Endothelial cell of umbilical vein (primary cell): ENCODE data around the gene ARSD. TPM values are rescaled to one million over a fixed set of nuclear protein-coding genes. Genes with fewer than 3 reads are reported as not detected.

Experiments used
- BruUV-seq: library from RNA; stranded (reverse); fragments of 400-500 nt; replicated peaks from 2 replicates; lab custom pipeline; 2021; lab: Mats Ljungman, UMichigan
- CTCF ChIA-PET: fragments of 300-600, 350-600 bp; sonication (Branson Sonifier 250); formaldehyde crosslinking; loops from one replicate; lab custom pipeline; 2021; ENCODE audit warnings: antibody characterized with exemption, inconsistent platforms; lab: Charles Lee
- POLR2A ChIA-PET: fragments of 300-600, 350-600 bp; sonication (Branson Sonifier 250); formaldehyde crosslinking; loops from one replicate; lab custom pipeline; 2021; ENCODE audit warnings: antibody characterized with exemption, inconsistent platforms; lab: Charles Lee
- DNase-seq: peaks from one replicate; pipeline ENCODE4 v3.0.0-alpha.2; 2011; ENCODE audit warnings: low read depth, low spot score
- FAIRE-seq: peaks from 2 replicates; lab custom pipeline; 2011; peaks lifted over from hg19 to GRCh38; lab: Jason Lieb, UNC
- H2AFZ ChIP-seq: 2 replicates; pipeline ENCODE4 v1.6.0; 2012; ENCODE audit warnings: low read depth, low read length, control low read depth, inconsistent platforms
- H3K27ac ChIP-seq: 2 replicates; pipeline ENCODE4 v1.5.1; 2011; ENCODE audit warnings: low read depth, mild to moderate bottlenecking, control low read depth, low read length, moderate library complexity; ENCODE audit not compliant: insufficient read depth
- H3K27me3 ChIP-seq, 2 experiments: 2 replicates each; pipeline versions ENCODE4 v1.6.0 to v1.6.1; 2011; ENCODE audit warnings: low read length in 2 of 2, mixed read lengths in 1 of 2; ENCODE audit not compliant: control insufficient read depth in 2 of 2, insufficient read depth in 2 of 2
- H3K36me3 ChIP-seq, 2 experiments: 2 replicates in 1 of 2; 3 replicates in 1 of 2; pipeline ENCODE4 v1.5.1; 2011; ENCODE audit warnings: low read length in 2 of 2, mild to moderate bottlenecking in 1 of 2, moderate library complexity in 1 of 2; ENCODE audit not compliant: control insufficient read depth in 2 of 2, insufficient read depth in 2 of 2; ENCODE audit errors: extremely low read depth in 1 of 2
- H3K4me1 ChIP-seq: 3 replicates; pipeline ENCODE4 v1.5.1; 2011; ENCODE audit warnings: mild to moderate bottlenecking, low read length; ENCODE audit not compliant: control insufficient read depth, insufficient read depth; ENCODE audit errors: extremely low read depth
- H3K4me2 ChIP-seq: 2 replicates; pipeline ENCODE4 v1.6.1; 2011; ENCODE audit warnings: low read length, control low read depth, mixed read lengths; ENCODE audit not compliant: insufficient read depth
- H3K4me3 ChIP-seq, 3 experiments: fragments of 200-600 bp in 1 of 3; sonication (generic), shearing (Covaris generic) in 1 of 3; replicated peaks in 1 of 3; 2 replicates each; pipeline ENCODE4 v1.5.1; 2011 to 2016; ENCODE audit warnings: control low read depth in 3 of 3, low read length in 3 of 3, mild to moderate bottlenecking in 2 of 3, inconsistent platforms in 1 of 3, low read depth in 1 of 3, moderate library complexity in 1 of 3; ENCODE audit not compliant: insufficient read depth in 1 of 3
- H3K79me2 ChIP-seq: 2 replicates; pipeline ENCODE4 v1.6.0; 2012; ENCODE audit warnings: low read length, inconsistent platforms; ENCODE audit not compliant: control insufficient read depth, insufficient read depth
- H3K9ac ChIP-seq: replicated peaks from 2 replicates; pipeline ENCODE3; 2011; ENCODE audit warnings: low read length, control low read depth; ENCODE audit not compliant: insufficient read depth; ENCODE audit errors: extremely low read depth
- H3K9me1 ChIP-seq: replicated peaks from 3 replicates; pipeline ENCODE4 v1.6.0; 2011; ENCODE audit warnings: mild to moderate bottlenecking, low read length; ENCODE audit not compliant: control insufficient read depth, insufficient read depth; ENCODE audit errors: extremely low read depth
- H3K9me3 ChIP-seq: replicated peaks from 2 replicates; pipeline ENCODE4 v1.5.1; 2012; ENCODE audit warnings: low read length, inconsistent platforms; ENCODE audit not compliant: control insufficient read depth, insufficient read depth
- H4K20me1 ChIP-seq: replicated peaks from 2 replicates; pipeline ENCODE3; 2011; ENCODE audit warnings: mild to moderate bottlenecking, low read length; ENCODE audit not compliant: control insufficient read depth, insufficient read depth; ENCODE audit errors: extremely low read depth
- EZH2 ChIP-seq: IDR thresholded peaks from 2 replicates; pipeline ENCODE4 v1.6.1; 2012; ENCODE audit warnings: borderline replicate concordance, low read depth, mild to moderate bottlenecking, moderate library complexity, low read length, inconsistent platforms; ENCODE audit not compliant: severe bottlenecking
- FOS ChIP-seq: IDR thresholded peaks from 2 replicates; pipeline ENCODE4 v1.6.1; 2011; ENCODE audit warnings: mild to moderate bottlenecking, low read length, moderate library complexity, borderline replicate concordance; ENCODE audit not compliant: insufficient read depth
- GATA2 ChIP-seq: IDR thresholded peaks from 2 replicates; pipeline ENCODE4 v1.7.0; 2011; ENCODE audit warnings: low read depth, mild to moderate bottlenecking, moderate library complexity, mixed read lengths, low read length; ENCODE audit not compliant: insufficient read length, insufficient read depth
- JUN ChIP-seq: IDR thresholded peaks from 2 replicates; pipeline ENCODE4 v1.6.1; 2011; ENCODE audit warnings: borderline replicate concordance, low read depth; ENCODE audit not compliant: insufficient read length, insufficient read depth
- MYC ChIP-seq: IDR thresholded peaks from one replicate; pipeline ENCODE4 v1.6.1; 2011; ENCODE audit warnings: mild to moderate bottlenecking, low read depth, low read length
- POLR2A ChIP-seq: IDR thresholded peaks from 2 replicates; pipeline ENCODE4 v1.6.1; 2012; ENCODE audit warnings: low read depth, mild to moderate bottlenecking, control low read depth, low read length
- POLR2AphosphoS5 ChIP-seq: IDR thresholded peaks from 2 replicates; pipeline ENCODE4 v1.6.1; 2012; ENCODE audit warnings: low read depth, mild to moderate bottlenecking, control low read depth, low read length, moderate library complexity; ENCODE audit not compliant: insufficient read depth
- dilution Hi-C: fragments of 300-500 bp; cut with MboI; formaldehyde crosslinking; loops from one replicate; pipeline ENCODE4 v1.15.0; 2019; ENCODE audit warnings: low sequenced_read_pairs; ENCODE audit not compliant: extremely low pct_ligation_motif_present
- intact Hi-C: fragments of 100-400 bp; cut with micrococcal nuclease; formaldehyde crosslinking; loops from one replicate; pipeline ENCODE4 v1.10.0; 2022
- polyA plus RNA-seq, 4 experiments: library from polyadenylated mRNA; depleted of rRNA in 3 of 4; stranded (reverse) in 3 of 4; unstranded in 1 of 4; fragments of >200 nt; gene quantifications; 2 replicates each; pipeline versions ENCODE4 v1.2.1 to v1.2.3, GENCODE V29; 2011 to 2012; ENCODE audit warnings: missing spikeins in 1 of 4
- total RNA-seq: library from RNA; stranded (reverse); gene quantifications from 2 replicates; pipeline ENCODE4 v1.2.3, GENCODE V29; 2021
- TF ChIP-seq, protein P1 (sequence below), 2 donors: IDR thresholded peaks; 1 replicate in 1 of 2; 2 replicates in 1 of 2; pipeline ENCODE4 v1.5.1; 2011; ENCODE audit warnings: low read length in 2 of 2, mild to moderate bottlenecking in 2 of 2, moderate library complexity in 2 of 2, control low read depth in 1 of 2, inconsistent platforms in 1 of 2, low read depth in 1 of 2; ENCODE audit not compliant: insufficient read depth in 1 of 2; ENCODE audit errors: extremely low read depth in 1 of 2

The ARSD gene
- total and polyA plus RNA-seq, 2 donors (not counting 3 experiments of a cell fraction or from before 2014, with no cell fraction given) = 15.5 to 18.6 TPM

DNA sequence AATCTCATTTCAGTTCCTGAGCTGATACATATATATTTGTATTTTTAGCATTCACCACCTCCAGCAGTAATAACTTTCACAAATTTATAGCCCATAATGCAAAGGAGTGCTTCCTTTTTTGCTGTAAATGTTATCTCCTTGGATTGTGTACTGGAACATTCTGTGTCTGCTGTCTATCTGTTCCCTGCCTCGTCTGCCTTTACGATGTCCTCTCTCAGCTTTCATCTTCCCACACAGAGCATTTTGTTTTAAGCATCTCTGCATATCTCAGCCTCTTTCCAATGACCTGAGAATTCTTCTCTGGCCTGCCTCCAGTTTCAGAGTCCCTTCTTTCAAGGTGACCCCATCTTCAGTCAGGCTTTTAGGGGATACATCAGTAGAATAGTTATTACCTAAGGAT, 57.3 kb downstream of the ARSD start:
- no TSS peak for BruUV-seq
- Histone ChIP-seq H3K27ac (no peak overlapping the region), H3K9ac (no peak overlapping the region), H3K4me2 (no peak overlapping the region), H3K4me1 (no peaks in the 10 kb centered on the region), H3K9me1 (no peaks in the 10 kb centered on the region), H2AFZ (no peak overlapping the region), H4K20me1 (no peaks in the 10 kb centered on the region), H3K36me3 (no peaks in the 10 kb centered on the region), H3K27me3 (no peaks in the 10 kb centered on the region), H3K4me3 (no peak overlapping the region), H3K9me3 (no peaks in the 10 kb centered on the region), H3K79me2 (no peaks in the 10 kb centered on the region)
- ChIA-PET CTCF (no interaction called here), POLR2A (no interaction called here)
- FAIRE-seq = no peak
- TF ChIP-seq GATA2 (no peak), MYC (no peak), POLR2AphosphoS5 (no peak), EZH2 (no peak), JUN (no peak), POLR2A (no peak), FOS (no peak)
- TF ChIP-seq, protein P1, sequence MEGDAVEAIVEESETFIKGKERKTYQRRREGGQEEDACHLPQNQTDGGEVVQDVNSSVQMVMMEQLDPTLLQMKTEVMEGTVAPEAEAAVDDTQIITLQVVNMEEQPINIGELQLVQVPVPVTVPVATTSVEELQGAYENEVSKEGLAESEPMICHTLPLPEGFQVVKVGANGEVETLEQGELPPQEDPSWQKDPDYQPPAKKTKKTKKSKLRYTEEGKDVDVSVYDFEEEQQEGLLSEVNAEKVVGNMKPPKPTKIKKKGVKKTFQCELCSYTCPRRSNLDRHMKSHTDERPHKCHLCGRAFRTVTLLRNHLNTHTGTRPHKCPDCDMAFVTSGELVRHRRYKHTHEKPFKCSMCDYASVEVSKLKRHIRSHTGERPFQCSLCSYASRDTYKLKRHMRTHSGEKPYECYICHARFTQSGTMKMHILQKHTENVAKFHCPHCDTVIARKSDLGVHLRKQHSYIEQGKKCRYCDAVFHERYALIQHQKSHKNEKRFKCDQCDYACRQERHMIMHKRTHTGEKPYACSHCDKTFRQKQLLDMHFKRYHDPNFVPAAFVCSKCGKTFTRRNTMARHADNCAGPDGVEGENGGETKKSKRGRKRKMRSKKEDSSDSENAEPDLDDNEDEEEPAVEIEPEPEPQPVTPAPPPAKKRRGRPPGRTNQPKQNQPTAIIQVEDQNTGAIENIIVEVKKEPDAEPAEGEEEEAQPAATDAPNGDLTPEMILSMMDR (IDR thresholded peaks at IDR 0.05; ENCODE audit: extremely low read depth in 1 of 2, insufficient read depth in 1 of 2, low read depth in 1 of 2, low read length in 2 of 2) = no peak
- intact Hi-C loops (no loop called here), dilution Hi-C loops (no loop called here)
- no peak for DNase-seq
